Neural cell (in vitro differentiated cells): ENCODE measurements around the gene ACSM5.

Source experiments
- EP300 ChIP-seq: fragments of 450-650 bp; conservative IDR thresholded peaks from 2 replicates; pipeline ENCODE4 v1.6.1; 2014; ENCODE audit warnings: antibody characterized with exemption, mild to moderate bottlenecking, moderate library complexity; ENCODE audit not compliant: poor library complexity, severe bottlenecking
- EZH2 ChIP-seq: fragments of 200-600, 300-800 bp; shearing (Covaris generic), sonication (generic); IDR thresholded peaks from 2 replicates; pipeline ENCODE4 v1.6.1; 2014; ENCODE audit warnings: antibody characterized with exemption, low read length, borderline replicate concordance, mild to moderate bottlenecking; ENCODE audit not compliant: insufficient read depth, poor library complexity, severe bottlenecking
- RAD21 ChIP-seq: fragments of 450-650 bp; conservative IDR thresholded peaks from 2 replicates; pipeline ENCODE4 v1.6.1; 2014; ENCODE audit warnings: antibody characterized with exemption, mild to moderate bottlenecking, moderate library complexity
- REST ChIP-seq: IDR thresholded peaks from 2 replicates; pipeline ENCODE4 v1.6.1; 2012; ENCODE audit warnings: borderline replicate concordance
- TF ChIP-seq, protein P1 (sequence below): fragments of 450-650 bp; IDR thresholded peaks from 2 replicates; pipeline ENCODE4 v1.5.1; 2014; ENCODE audit warnings: antibody characterized with exemption, mild to moderate bottlenecking, moderate library complexity; ENCODE audit not compliant: poor library complexity, severe bottlenecking

GRCh38 chr16:20424129-20424866 lies 15.0 kb downstream of the ACSM5 start:
- TF ChIP-seq, protein P1, sequence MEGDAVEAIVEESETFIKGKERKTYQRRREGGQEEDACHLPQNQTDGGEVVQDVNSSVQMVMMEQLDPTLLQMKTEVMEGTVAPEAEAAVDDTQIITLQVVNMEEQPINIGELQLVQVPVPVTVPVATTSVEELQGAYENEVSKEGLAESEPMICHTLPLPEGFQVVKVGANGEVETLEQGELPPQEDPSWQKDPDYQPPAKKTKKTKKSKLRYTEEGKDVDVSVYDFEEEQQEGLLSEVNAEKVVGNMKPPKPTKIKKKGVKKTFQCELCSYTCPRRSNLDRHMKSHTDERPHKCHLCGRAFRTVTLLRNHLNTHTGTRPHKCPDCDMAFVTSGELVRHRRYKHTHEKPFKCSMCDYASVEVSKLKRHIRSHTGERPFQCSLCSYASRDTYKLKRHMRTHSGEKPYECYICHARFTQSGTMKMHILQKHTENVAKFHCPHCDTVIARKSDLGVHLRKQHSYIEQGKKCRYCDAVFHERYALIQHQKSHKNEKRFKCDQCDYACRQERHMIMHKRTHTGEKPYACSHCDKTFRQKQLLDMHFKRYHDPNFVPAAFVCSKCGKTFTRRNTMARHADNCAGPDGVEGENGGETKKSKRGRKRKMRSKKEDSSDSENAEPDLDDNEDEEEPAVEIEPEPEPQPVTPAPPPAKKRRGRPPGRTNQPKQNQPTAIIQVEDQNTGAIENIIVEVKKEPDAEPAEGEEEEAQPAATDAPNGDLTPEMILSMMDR: no peak
- TF ChIP-seq REST (no peak), RAD21 (no peak), EZH2 (no peak), EP300 (no peak)
